ENCODE data around the gene CCNE1.

GRCh38 chr19:29781386-29782259 lies 30.2 kb upstream of the CCNE1 start:
- TF ChIP-seq CTCF (IDR thresholded peaks at IDR 0.05) (no peak), POLR2A (IDR thresholded peaks at IDR 0.05) (no peak), EP300 (IDR thresholded peaks at IDR 0.05) (no peak)

Data from gastroesophageal sphincter (tissue), 3 donors.